Immature natural killer cell (primary cell): ENCODE measurements around the gene MTRR. TPM values are rescaled to one million over a fixed set of nuclear protein-coding genes. Genes with fewer than 3 reads are reported as not detected.

Source experiments
- DNase-seq, 3 donors: peaks; one replicate each; pipeline ENCODE4 v3.0.0; 2022; ENCODE audit warnings: mixed read lengths in 1 of 3
- H3K27ac Mint-ChIP-seq, 6 donors: one replicate each; pipeline ENCODE4 v1.8.0; 2020; ENCODE audit warnings: mixed read lengths in 6 of 6, mild to moderate bottlenecking in 5 of 6, inconsistent platforms in 4 of 6, moderate library complexity in 3 of 6
- H3K27me3 Mint-ChIP-seq, 3 donors: one replicate each; pipeline ENCODE4 v1.8.0; 2020 to 2021; ENCODE audit warnings: low read depth in 3 of 3, mild to moderate bottlenecking in 3 of 3, mixed read lengths in 3 of 3, moderate library complexity in 3 of 3, inconsistent platforms in 1 of 3
- H3K36me3 Mint-ChIP-seq, 3 donors: one replicate each; pipeline ENCODE4 v1.8.0; 2020; ENCODE audit warnings: mixed read lengths in 3 of 3, inconsistent platforms in 2 of 3, mild to moderate bottlenecking in 2 of 3
- H3K4me1 Mint-ChIP-seq, 2 donors: one replicate each; pipeline ENCODE4 v1.8.0; 2020; ENCODE audit warnings: inconsistent platforms in 2 of 2, mild to moderate bottlenecking in 2 of 2, mixed read lengths in 2 of 2, moderate library complexity in 1 of 2
- H3K4me3 Mint-ChIP-seq, 5 donors: one replicate each; pipeline ENCODE4 v1.8.0; 2020; ENCODE audit warnings: mild to moderate bottlenecking in 5 of 5, mixed read lengths in 5 of 5, inconsistent platforms in 3 of 5, moderate library complexity in 3 of 5
- H3K9me3 Mint-ChIP-seq, 6 donors: one replicate each; pipeline ENCODE4 v1.8.0; 2020; ENCODE audit warnings: mild to moderate bottlenecking in 6 of 6, mixed read lengths in 6 of 6, inconsistent platforms in 4 of 6, moderate library complexity in 3 of 6
- polyA plus RNA-seq, 3 donors: library from polyadenylated mRNA; unstranded; fragments of 300-500 nt; fragmentation: Illumina TruSeq; gene quantifications; one replicate each; pipeline ENCODE4 v1.2.3, GENCODE V29; 2021

The MTRR gene
- polyA plus RNA-seq: 10 to 100 TPM; 23.2 to 58.6 (median 33.3) TPM

DNA sequence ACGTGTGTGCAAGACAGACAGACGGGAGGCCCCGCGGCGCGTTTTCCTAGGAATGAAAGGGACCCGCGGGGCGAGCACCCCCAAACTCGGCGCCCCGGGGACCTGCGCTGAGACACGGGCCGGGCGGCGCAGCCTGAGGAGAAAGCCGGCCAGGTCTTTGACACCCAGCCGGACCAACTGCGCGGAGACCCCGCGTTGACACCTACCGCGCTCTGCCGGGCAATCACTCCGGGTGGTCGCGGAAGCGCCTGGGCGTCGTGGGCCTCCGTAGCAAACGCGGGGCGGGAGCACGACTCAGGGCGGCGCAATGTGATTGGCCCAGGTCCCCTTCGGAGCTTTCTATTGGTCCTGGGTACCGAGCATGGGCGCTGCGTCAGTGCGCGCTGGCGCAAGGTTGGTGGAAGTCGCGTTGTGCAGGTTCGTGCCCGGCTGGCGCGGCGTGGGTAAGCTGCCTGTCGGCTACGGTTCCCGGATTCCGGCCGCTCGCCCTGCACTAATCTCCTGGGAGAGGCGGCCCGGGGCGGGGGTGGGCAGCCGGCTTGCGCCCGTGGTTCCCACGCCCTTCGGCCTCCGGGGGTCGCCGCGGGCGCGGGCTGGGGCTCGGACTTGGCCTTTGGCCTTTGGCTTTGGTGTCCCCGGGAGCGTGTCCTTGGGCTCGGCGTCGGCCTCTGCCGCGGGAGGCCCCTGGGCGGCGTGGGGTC is at the start of gene MTRR, which contains the start of gene FASTKD3:
MTRR (plus strand) TSS at position 376 of the 701 bp plus-strand sequence. CDS start 1,647 bp downstream, outside the sequence.
FASTKD3 (minus strand) TSS at position 259 of the 701 bp plus-strand sequence. CDS start 948 bp downstream, outside the sequence.
- H3K9me3 Mint-ChIP-seq: no peaks in the 10 kb centered on the region
- H3K4me3 Mint-ChIP-seq: peak within 1 kb of the TSS; percentile 95 to 99 (median 97)
- peaks cover 0 to 14% (median 0%) of the 10 kb centered on the region in 3 donors for H3K36me3 Mint-ChIP-seq
- peaks cover 0 to 6% (median 0%) of the 10 kb centered on the region in 3 donors for H3K27me3 Mint-ChIP-seq
- DNase-seq: peak; percentile 87 to 89 (median 87)
- H3K4me1 Mint-ChIP-seq: peaks cover 65 to 86% of the 10 kb centered on the region in 2 donors
- H3K27ac Mint-ChIP-seq: peak within 1 kb of the TSS; percentile 82 to 94 (median 94)

DNA sequence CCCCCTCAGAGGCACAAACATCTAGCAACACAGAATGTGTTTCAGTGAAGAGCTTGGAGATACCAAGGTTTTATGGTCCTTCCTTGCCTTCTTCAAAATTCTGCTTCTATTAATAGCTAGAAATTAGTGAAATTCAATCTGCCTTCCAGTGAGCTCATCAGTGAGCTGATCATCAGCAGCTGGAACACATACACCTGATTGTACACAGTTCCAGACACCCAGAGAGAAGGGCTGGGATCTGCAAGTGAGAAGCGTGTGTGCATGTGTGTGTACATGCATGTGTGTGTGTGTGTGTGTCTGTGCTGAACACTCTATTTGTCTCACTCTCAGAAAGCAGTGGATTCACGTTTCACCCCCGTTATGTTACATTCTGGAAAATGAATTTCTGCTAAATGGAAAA is 46.5 kb upstream of the MTRR start:
- H3K4me1 Mint-ChIP-seq: no peaks in the 10 kb centered on the region
- DNase-seq: no peak
- peaks cover 0 to 3% (median 2%) of the 10 kb centered on the region in 3 donors for H3K27me3 Mint-ChIP-seq
- no peak overlapping the region for H3K27ac Mint-ChIP-seq
- no peaks in the 10 kb centered on the region for H3K36me3 Mint-ChIP-seq
- H3K9me3 Mint-ChIP-seq: peaks cover 0 to under 1% (median 0%) of the 10 kb centered on the region in 6 donors
- H3K4me3 Mint-ChIP-seq: no peak overlapping the region

DNA sequence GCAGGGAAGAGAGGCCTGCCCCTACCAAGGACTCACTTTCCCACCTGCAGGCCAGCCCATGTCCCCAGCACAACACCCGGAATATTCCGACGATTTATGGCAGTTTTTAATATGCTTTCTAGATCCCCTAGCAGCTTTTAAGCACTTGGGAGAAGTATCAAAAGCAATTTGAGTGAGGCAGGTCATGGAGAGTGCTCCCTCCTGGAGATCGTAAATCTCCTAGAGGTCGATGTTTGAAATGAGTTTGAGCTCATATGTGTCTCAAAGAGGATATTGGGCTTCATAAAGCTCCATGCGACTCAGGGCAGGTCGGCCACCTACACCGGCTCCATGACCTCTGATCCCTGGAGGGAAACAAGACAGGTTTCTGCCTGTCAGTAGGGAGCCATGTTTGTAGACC is 45.4 kb upstream of the MTRR start:
- H3K27ac Mint-ChIP-seq: no peak overlapping the region
- H3K36me3 Mint-ChIP-seq: no peaks in the 10 kb centered on the region
- H3K4me1 Mint-ChIP-seq: no peaks in the 10 kb centered on the region
- no peak for DNase-seq
- H3K9me3 Mint-ChIP-seq: peaks cover 0 to 2% (median 0%) of the 10 kb centered on the region in 6 donors
- peaks cover 0 to 2% (median under 1%) of the 10 kb centered on the region in 3 donors for H3K27me3 Mint-ChIP-seq
- no peak overlapping the region for H3K4me3 Mint-ChIP-seq

DNA sequence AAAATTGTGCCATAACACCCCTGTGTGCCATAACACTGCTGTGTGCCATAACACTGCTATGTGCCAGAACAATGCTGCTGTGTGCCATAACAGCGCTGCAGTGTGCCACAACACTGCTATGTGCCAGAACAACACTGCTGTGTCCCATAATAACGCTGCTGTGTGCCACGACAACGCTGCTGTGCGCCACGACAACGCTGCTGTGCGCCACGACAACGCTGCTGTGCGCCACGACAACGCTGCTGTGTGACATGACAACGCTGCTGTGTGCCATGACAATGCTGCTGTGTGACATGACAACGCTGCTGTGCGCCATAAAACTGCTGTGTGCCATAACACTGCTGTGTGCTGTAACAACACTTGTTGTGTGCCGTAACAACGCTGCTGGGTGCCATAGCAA is 44.0 kb upstream of the MTRR start:
- H3K9me3 Mint-ChIP-seq: peaks cover 0 to 2% (median 0%) of the 10 kb centered on the region in 6 donors
- H3K36me3 Mint-ChIP-seq: no peaks in the 10 kb centered on the region
- H3K4me3 Mint-ChIP-seq: no peak overlapping the region
- peaks cover 0 to 2% (median 0%) of the 10 kb centered on the region in 3 donors for H3K27me3 Mint-ChIP-seq
- no peaks in the 10 kb centered on the region for H3K4me1 Mint-ChIP-seq
- H3K27ac Mint-ChIP-seq: no peak overlapping the region
- no peak for DNase-seq

DNA sequence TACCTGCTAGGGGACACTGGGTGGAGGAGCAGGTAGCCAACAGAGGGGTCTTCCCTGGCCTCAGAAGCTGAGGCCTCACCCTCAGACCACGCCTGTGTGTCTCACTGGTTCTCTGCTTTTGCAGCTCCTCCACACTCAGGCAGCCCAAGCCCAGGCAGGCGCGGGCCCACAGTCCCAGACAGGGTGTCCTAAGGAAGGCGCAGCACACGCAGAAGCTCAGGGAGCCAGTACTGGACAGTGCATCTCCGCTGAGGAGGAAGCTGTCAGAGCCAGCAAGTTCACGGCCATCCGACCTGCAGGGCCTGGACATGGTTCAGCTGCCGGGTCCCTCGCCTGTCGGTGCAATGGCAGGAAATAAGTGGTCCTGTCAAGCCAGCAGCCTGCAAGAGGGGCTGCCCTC is 43.3 kb upstream of the MTRR start:
- peaks cover 0 to 2% (median 0%) of the 10 kb centered on the region in 3 donors for H3K27me3 Mint-ChIP-seq
- no peak overlapping the region for H3K4me3 Mint-ChIP-seq
- H3K4me1 Mint-ChIP-seq: no peaks in the 10 kb centered on the region
- no peak for DNase-seq
- H3K9me3 Mint-ChIP-seq: peaks cover 0 to 2% (median 0%) of the 10 kb centered on the region in 6 donors
- no peaks in the 10 kb centered on the region for H3K36me3 Mint-ChIP-seq
- H3K27ac Mint-ChIP-seq: no peak overlapping the region

DNA sequence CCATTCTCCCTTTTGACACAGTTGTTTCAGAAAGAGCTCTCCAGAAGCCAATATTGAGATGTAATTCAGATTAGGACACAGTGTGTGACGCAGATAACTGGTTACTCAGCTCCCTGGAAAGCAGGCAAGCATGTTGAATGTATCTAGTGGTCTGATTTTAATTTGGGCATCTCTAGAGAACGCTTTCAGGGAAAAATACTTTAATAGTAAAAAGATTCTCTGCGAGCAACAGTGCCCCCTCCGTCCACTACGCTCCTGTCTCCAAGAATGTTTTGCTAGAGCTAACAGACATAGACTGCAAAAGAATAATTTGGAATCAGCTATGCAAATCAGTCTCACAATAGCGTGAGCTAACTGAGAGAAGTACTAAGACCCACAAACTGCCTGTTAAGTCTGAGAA is 41.3 kb upstream of the MTRR start:
- DNase-seq: no peak
- peaks cover 0 to 2% (median 0%) of the 10 kb centered on the region in 6 donors for H3K9me3 Mint-ChIP-seq
- H3K36me3 Mint-ChIP-seq: no peaks in the 10 kb centered on the region
- no peaks in the 10 kb centered on the region for H3K4me1 Mint-ChIP-seq
- H3K4me3 Mint-ChIP-seq: no peak overlapping the region
- H3K27me3 Mint-ChIP-seq: peaks cover 0 to 4% (median 2%) of the 10 kb centered on the region in 3 donors
- no peak overlapping the region for H3K27ac Mint-ChIP-seq

DNA sequence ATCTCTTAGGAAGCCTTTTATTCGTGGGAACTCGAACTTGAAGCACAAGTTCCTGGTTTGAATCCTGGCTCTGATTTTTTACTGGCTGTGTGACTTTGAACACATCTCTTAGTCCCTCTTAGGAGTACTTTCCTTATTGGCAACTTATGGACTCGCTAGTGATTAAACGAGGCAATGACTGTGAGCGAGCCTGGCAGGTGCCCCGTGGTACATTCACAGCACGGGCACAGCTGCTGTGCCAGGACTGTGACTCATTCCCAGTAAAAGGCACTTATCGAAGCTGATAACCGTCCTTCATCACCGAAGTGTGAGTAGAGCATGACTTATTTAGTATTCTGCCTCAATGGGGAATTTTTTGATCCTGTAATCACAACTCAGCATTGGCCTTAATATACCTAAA is 40.7 kb upstream of the MTRR start:
- no peaks in the 10 kb centered on the region for H3K36me3 Mint-ChIP-seq
- no peaks in the 10 kb centered on the region for H3K4me1 Mint-ChIP-seq
- H3K9me3 Mint-ChIP-seq: peaks cover 0 to 2% (median 0%) of the 10 kb centered on the region in 6 donors
- H3K27me3 Mint-ChIP-seq: peaks cover 0 to 4% (median 2%) of the 10 kb centered on the region in 3 donors
- no peak overlapping the region for H3K27ac Mint-ChIP-seq
- H3K4me3 Mint-ChIP-seq: no peak overlapping the region
- no peak for DNase-seq

DNA sequence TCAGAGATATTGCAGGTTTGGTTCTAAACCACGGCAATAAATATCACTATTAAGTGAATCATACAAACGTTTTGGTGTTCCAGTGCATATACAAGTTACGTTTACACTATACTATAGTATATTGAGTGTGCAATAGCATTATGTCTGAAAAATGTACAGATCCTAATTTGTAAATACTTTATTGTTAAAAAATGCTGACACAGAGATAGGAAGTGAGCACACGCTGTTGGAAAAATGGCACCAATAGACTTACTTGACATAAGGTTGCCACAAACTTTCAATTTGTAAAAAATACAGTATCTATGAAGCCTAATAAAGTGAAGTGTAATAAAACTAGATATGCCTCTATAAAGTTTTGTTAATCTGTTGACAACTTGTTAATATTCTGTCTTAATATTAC is 34.0 kb upstream of the MTRR start:
- H3K9me3 Mint-ChIP-seq: no peaks in the 10 kb centered on the region
- DNase-seq: no peak
- H3K27ac Mint-ChIP-seq: no peak overlapping the region
- H3K4me3 Mint-ChIP-seq: no peak overlapping the region
- H3K27me3 Mint-ChIP-seq: peaks cover 0 to 8% (median 0%) of the 10 kb centered on the region in 3 donors
- H3K36me3 Mint-ChIP-seq: no peaks in the 10 kb centered on the region
- H3K4me1 Mint-ChIP-seq: no peaks in the 10 kb centered on the region

DNA sequence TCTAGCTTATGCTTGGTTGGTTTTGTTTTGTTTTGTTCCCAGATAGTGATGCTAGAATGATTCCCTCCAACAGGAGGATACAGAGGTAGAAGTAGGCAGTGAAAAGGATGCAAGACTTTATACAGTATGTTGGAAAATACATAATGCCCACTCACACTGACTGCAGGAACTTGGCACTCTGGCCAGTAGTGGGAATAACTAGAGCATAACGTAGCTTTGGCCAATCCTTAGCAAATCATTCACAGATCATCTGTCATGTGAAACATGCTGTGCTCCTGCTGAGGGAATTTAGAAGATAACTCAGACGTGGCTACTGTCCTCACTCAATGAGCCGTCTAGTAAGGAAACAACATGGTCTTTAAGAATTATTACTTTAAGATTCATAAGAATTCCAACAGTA is 31.5 kb upstream of the MTRR start:
- Mint-ChIP-seq H3K4me1 (no peaks in the 10 kb centered on the region), H3K27me3 (peaks cover 0 to 5% (median 3%) of the 10 kb centered on the region in 3 donors), H3K4me3 (no peak overlapping the region), H3K9me3 (no peaks in the 10 kb centered on the region), H3K36me3 (no peaks in the 10 kb centered on the region), H3K27ac (no peak overlapping the region)
- DNase-seq: no peak

DNA sequence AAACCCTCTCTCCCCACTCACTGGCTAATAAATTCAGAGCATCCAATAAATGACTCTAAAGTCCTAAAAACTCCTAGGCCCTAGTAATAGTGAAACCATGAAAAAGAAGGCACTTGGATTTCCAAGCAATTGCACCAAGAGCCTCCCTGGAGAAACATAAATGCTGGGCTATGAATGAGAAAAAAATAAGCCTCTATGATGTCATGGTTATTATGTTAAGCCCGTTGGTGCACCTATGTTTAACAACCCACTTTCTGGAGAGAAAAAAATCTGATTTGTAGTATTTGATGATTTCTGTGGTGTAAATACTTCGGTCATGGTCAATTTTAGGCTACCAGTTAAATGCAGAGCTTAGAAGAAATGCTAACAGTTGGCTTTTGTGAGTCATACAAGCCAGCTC is 26.4 kb upstream of the MTRR start:
- no peak for DNase-seq
- no peaks in the 10 kb centered on the region for H3K36me3 Mint-ChIP-seq
- no peak overlapping the region for H3K4me3 Mint-ChIP-seq
- H3K4me1 Mint-ChIP-seq: no peaks in the 10 kb centered on the region
- no peak overlapping the region for H3K27ac Mint-ChIP-seq
- no peaks in the 10 kb centered on the region for H3K9me3 Mint-ChIP-seq
- H3K27me3 Mint-ChIP-seq: peaks cover 3 to 5% (median 3%) of the 10 kb centered on the region in 3 donors

DNA sequence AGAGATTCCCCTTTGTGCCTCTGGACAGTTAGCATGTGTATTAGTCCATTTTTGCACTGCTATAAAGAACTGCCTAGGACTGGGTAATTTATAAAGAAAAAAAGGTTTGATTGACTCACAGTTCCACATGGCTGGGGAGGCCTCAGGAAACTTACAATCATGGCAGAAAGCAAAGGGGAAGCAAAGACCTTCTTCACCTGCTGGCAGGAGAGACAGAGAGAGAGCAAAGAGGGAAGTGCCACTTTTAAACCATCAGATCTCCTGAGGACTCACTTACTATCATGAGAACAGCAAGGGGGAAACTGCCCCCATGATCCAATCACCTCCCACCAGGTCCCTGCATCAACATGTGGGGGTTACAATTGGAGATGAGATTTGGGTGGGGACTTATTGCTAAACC is 24.0 kb upstream of the MTRR start:
- H3K27me3 Mint-ChIP-seq: peaks cover 3 to 10% (median 6%) of the 10 kb centered on the region in 3 donors
- H3K9me3 Mint-ChIP-seq: no peaks in the 10 kb centered on the region
- no peaks in the 10 kb centered on the region for H3K36me3 Mint-ChIP-seq
- no peak overlapping the region for H3K4me3 Mint-ChIP-seq
- H3K4me1 Mint-ChIP-seq: peaks cover 3 to 8% of the 10 kb centered on the region in 2 donors
- no peak for DNase-seq
- no peak overlapping the region for H3K27ac Mint-ChIP-seq

DNA sequence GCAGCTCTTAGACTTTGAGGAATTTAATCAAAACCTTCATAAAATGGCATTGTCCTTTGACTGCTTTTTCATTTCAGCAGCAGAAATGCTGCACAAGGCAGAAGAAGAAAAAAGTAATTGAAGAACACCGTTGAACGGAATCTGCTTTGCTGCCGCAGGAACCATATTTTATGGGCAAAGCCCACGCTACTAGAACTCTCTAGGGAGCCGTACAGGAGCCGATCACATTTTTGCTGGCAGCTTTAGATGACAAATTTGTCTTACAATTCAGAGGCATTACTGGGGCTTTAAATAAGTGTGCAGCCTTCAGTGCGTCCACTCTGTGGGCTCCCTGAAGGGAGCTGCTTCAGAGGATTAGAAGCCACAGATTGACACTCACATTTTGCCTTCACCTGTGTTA is 23.4 kb upstream of the MTRR start:
- H3K27ac Mint-ChIP-seq: no peak overlapping the region
- H3K27me3 Mint-ChIP-seq: peaks cover 3 to 10% (median 6%) of the 10 kb centered on the region in 3 donors
- no peaks in the 10 kb centered on the region for H3K36me3 Mint-ChIP-seq
- no peak for DNase-seq
- no peaks in the 10 kb centered on the region for H3K9me3 Mint-ChIP-seq
- H3K4me1 Mint-ChIP-seq: peaks cover 5 to 8% of the 10 kb centered on the region in 2 donors
- no peak overlapping the region for H3K4me3 Mint-ChIP-seq

DNA sequence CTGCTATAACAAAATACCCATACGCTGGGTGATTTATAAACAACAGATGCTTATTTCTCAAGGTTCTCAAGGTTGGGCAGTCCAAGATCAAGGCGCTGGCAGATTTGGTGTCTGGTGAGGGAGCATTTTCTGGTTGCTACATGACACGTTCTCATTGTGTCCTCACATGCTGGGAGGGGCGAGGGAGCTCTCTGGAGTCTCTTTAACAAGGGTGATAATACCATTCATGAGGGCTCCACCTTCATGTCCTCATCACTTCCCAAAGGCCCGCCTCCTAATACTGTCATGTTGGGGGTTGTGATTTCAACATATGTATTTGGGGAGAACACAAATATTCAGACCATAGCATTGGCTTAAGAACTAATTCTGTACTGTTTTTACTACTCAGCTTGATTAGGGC is 22.6 kb upstream of the MTRR start:
- H3K27me3 Mint-ChIP-seq: peaks cover 3 to 8% (median 5%) of the 10 kb centered on the region in 3 donors
- peaks cover 8 to 11% of the 10 kb centered on the region in 2 donors for H3K4me1 Mint-ChIP-seq
- no peak for DNase-seq
- no peaks in the 10 kb centered on the region for H3K9me3 Mint-ChIP-seq
- H3K4me3 Mint-ChIP-seq: no peak overlapping the region
- H3K36me3 Mint-ChIP-seq: no peaks in the 10 kb centered on the region
- no peak overlapping the region for H3K27ac Mint-ChIP-seq

DNA sequence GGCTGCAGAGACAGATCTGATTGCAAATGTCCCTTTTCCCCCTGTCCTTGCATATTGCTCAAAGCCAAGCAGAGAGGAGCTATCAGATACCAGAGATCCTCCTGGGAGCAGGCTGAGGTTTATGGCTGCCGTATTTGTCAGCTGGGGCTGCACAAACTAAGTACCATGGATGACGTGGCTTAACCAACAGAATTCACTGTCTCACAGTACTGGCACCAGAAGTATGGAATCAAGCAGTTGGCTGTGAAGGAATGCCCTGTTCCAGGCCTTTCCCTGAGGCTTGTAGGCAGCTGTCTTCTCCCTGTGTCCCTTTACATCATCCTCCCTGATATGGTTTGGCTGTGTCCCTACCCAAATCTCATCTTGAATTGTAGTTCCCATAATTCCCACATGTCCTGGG is 20.7 kb upstream of the MTRR start:
- no peaks in the 10 kb centered on the region for H3K9me3 Mint-ChIP-seq
- no peak overlapping the region for H3K4me3 Mint-ChIP-seq
- no peaks in the 10 kb centered on the region for H3K36me3 Mint-ChIP-seq
- H3K27ac Mint-ChIP-seq: no peak overlapping the region
- no peak for DNase-seq
- H3K27me3 Mint-ChIP-seq: peaks cover 3 to 7% (median 5%) of the 10 kb centered on the region in 3 donors
- peaks cover 20 to 31% of the 10 kb centered on the region in 2 donors for H3K4me1 Mint-ChIP-seq
